PFSK-1 (cell line): Measurements from ENCODE around the gene TMEM163.

Source experiments
- FOXP2 ChIP-seq: optimal IDR thresholded peaks from 2 replicates; pipeline ENCODE3; 2011; ENCODE audit warnings: borderline replicate concordance, control low read depth, inconsistent platforms; ENCODE audit not compliant: insufficient read depth; ENCODE audit errors: extremely low read length, extremely low read depth
- POLR2AphosphoS5 ChIP-seq: IDR thresholded peaks from 2 replicates; pipeline ENCODE4 v1.6.1; 2012; ENCODE audit warnings: low read depth, mild to moderate bottlenecking, control low read depth, low read length, moderate library complexity
- SIN3A ChIP-seq: IDR thresholded peaks from 2 replicates; pipeline ENCODE4 v1.6.1; 2012; ENCODE audit warnings: mild to moderate bottlenecking, low read length, moderate library complexity, borderline replicate concordance; ENCODE audit not compliant: insufficient read depth
- TAF1 ChIP-seq: IDR thresholded peaks from 2 replicates; pipeline ENCODE4 v1.6.1; 2012; ENCODE audit warnings: low read length, control low read depth, borderline replicate concordance; ENCODE audit not compliant: insufficient read depth
- TF ChIP-seq, protein P1 (sequence below), 2 experiments: IDR thresholded peaks; 2 replicates each; pipeline versions ENCODE4 v1.6.1 to v1.8.0; 2011 to 2012; ENCODE audit warnings: low read depth in 2 of 2, low read length in 2 of 2, control low read depth in 1 of 2, inconsistent platforms in 1 of 2, mild to moderate bottlenecking in 1 of 2, moderate library complexity in 1 of 2; ENCODE audit not compliant: insufficient read depth in 1 of 2

Gene TMEM163

DNA sequence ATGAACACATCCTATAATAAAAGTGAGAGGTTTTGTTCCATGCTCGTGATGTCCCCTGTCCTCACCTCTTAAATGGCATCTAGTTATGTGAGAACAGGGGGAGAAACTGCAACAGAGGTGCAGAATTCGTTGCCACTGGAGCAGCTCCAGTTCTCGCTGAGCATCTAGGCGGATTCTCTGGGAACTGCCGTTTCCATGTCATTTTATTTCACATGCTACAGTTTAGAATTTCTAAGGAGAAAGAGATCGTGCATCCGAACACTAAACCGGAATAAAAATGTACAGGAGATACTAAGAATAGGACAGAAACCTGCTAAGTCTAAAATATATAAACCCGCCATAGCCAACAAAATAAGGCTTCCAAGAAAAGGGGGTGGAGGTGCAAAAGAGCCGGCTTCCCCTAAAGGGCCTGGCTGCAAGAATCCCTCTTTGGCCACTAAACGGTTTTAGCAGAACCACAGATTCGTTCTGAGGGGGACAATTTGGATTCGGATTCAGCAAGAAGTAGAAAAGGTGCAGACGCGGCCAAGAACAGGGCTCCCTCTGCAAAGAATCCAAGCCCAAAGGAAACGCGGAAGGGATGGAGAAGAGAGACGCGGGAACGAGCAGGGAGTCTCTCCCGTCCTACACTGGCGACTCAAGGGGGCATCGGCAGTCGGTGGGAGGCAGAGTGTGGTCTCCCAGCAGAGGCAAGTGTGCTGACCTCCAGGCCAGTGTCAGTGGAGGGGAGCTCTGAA lies 1.3 kb downstream of the TMEM163 start:
- TF ChIP-seq POLR2AphosphoS5 (no peak), SIN3A (no peak), FOXP2 (no peak), TAF1 (no peak)
- TF ChIP-seq, protein P1, sequence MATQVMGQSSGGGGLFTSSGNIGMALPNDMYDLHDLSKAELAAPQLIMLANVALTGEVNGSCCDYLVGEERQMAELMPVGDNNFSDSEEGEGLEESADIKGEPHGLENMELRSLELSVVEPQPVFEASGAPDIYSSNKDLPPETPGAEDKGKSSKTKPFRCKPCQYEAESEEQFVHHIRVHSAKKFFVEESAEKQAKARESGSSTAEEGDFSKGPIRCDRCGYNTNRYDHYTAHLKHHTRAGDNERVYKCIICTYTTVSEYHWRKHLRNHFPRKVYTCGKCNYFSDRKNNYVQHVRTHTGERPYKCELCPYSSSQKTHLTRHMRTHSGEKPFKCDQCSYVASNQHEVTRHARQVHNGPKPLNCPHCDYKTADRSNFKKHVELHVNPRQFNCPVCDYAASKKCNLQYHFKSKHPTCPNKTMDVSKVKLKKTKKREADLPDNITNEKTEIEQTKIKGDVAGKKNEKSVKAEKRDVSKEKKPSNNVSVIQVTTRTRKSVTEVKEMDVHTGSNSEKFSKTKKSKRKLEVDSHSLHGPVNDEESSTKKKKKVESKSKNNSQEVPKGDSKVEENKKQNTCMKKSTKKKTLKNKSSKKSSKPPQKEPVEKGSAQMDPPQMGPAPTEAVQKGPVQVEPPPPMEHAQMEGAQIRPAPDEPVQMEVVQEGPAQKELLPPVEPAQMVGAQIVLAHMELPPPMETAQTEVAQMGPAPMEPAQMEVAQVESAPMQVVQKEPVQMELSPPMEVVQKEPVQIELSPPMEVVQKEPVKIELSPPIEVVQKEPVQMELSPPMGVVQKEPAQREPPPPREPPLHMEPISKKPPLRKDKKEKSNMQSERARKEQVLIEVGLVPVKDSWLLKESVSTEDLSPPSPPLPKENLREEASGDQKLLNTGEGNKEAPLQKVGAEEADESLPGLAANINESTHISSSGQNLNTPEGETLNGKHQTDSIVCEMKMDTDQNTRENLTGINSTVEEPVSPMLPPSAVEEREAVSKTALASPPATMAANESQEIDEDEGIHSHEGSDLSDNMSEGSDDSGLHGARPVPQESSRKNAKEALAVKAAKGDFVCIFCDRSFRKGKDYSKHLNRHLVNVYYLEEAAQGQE (IDR thresholded peaks at IDR 0.05; ENCODE audit: insufficient read depth in 1 of 2, low read depth in 2 of 2, low read length in 2 of 2): no peak

DNA sequence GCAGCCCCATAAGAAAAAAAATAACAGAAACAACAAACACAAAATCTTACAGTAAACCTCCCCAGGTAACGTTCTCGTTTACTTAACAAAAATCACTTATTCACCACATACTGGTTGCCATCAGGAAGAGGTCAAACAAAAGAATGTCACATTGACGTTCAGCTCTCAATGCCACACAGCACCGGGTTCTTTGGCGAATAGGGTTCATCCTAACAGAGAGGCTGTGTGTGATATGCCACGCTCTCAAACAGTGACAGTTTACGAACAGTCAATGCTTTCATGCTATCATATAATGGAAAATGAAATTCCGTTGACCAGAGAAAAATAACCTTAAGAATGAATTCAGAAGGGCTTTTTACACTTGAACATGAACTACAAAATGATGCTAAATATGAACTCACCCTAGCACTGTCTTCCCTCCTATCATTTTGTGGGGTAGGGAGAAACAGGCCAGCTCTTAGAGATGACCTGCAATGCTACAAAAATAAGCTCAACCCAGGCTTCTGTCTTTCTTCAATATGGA lies 2.0 kb downstream of the TMEM163 start:
- TF ChIP-seq FOXP2 (no peak), POLR2AphosphoS5 (no peak), TAF1 (no peak), SIN3A (no peak)
- TF ChIP-seq, protein P1 (IDR thresholded peaks at IDR 0.05; ENCODE audit: insufficient read depth in 1 of 2, low read depth in 2 of 2, low read length in 2 of 2): no peak

DNA sequence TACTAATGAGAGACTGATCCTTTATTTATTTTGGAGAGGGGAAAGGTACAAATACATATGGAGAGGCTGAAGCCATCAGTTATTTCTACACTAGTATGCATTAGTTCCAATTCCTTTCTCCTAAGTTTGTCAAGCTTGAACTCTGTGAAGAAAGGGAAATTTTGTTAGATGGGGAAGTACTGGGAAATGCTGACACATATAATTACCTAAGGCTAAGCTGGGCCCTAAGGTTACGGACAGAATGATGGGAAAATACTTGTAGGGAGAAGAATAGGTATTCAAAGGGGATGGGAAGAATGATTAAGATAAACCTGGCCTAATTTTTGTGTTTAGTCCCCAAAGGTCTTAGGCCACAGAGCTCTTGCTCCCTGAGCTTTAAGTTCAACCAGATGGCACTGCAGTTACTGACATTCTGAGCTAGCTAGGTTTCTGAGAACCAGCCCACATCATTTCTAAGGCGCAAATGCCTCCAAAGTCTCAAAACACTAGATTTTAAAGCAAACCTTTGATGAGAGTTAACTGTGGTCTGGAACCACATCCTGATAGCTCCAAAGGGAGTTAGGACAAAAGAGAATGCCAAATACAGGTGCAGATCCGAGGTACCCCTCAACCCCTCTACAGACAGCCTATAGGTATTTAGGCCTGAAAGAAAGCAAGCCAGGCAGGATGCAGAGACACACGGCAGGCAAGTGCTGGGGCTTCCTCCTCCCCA lies 2.7 kb downstream of the TMEM163 start:
- TF ChIP-seq SIN3A: no peak

DNA sequence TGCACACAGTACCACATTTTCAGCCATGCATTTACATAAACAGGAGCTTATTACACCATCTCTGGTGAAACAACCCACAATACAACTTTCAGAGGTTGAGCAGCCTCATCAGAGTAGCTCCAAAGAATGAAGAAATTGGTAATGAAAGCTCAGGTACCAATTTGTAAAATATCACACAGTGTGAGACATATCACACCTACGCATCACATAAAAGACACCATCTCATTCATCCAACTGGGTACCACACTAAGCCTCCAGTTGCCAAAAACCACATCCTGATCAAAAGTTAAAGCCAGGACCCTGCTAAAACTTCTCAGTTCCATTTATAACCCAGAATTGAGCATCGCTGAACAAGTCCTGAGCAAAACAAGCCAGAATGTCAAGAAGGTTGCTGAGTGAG lies 4.6 kb downstream of the TMEM163 start:
- TF ChIP-seq, protein P1 (IDR thresholded peaks at IDR 0.05; ENCODE audit: insufficient read depth in 1 of 2, low read depth in 2 of 2, low read length in 2 of 2): no peak
- TF ChIP-seq POLR2AphosphoS5: no peak
- no peak for TF ChIP-seq FOXP2

DNA sequence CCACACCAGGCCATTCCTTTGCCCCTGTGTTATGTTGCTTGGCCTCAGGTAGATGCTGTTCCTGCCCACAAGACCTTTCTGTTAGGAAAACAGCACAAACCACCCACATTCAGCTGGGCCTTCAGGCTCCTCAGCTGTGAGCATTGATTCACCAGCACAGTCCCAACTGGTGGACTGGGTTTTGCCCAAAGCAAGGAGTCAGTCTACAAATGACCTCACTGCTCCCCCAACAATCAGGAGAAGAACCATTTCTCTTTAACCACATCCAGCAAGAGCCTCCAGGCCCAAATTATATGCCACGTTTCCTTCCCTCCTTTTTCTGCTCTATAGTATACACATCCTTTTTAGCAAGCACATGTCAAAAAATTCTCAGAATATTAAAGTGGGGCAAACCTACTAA lies 5.2 kb downstream of the TMEM163 start:
- TF ChIP-seq, protein P1 (IDR thresholded peaks at IDR 0.05; ENCODE audit: insufficient read depth in 1 of 2, low read depth in 2 of 2, low read length in 2 of 2): no peak
- TF ChIP-seq SIN3A: no peak
- no peak for TF ChIP-seq POLR2AphosphoS5
- no peak for TF ChIP-seq TAF1
- TF ChIP-seq FOXP2: no peak
